K562 (cell line): ENCODE results near the gene UTP11. TPM values are rescaled to one million over a fixed set of nuclear protein-coding genes. Genes with fewer than 3 reads are reported as not detected.

Source experiments
- BCL6 ChIP-seq: fragments of 250-450 bp; sonication (Bioruptor Pico); IDR thresholded peaks from 2 replicates; pipeline ENCODE4 v1.4.0; 2020
- BMI1 ChIP-seq: fragments of 150-350 bp; IDR thresholded peaks from 2 replicates; pipeline ENCODE4 v1.6.1; 2014; ENCODE audit warnings: low read length
- DMBX1 ChIP-seq: fragments of 250-450 bp; sonication (Bioruptor Pico); IDR thresholded peaks from 2 replicates; pipeline ENCODE4 v1.8.0; 2022; ENCODE audit warnings: inconsistent platforms, mild to moderate bottlenecking, moderate library complexity, borderline replicate concordance
- FOXK2 ChIP-seq, 2 experiments: fragments of 450-650 bp; IDR thresholded peaks in 1 of 2; conservative IDR thresholded peaks in 1 of 2; 2 replicates each; pipeline ENCODE4 v1.6.1; 2016; ENCODE audit warnings: low read depth in 2 of 2, mild to moderate bottlenecking in 1 of 2
- FOXP1 ChIP-seq: sonication (generic); formaldehyde crosslinking; IDR thresholded peaks from 2 replicates; pipeline ENCODE4 v1.8.0; 2022; ENCODE audit warnings: mild to moderate bottlenecking, missing genetic modification reagents
- FUS ChIP-seq: fragments of 200-400 bp; formaldehyde crosslinking; optimal IDR thresholded peaks from 2 replicates; pipeline ENCODE3; 2017; ENCODE audit warnings: low read depth, low read length
- HDAC2 ChIP-seq: fragments of 450-650 bp; IDR thresholded peaks from 2 replicates; pipeline ENCODE4 v1.6.1; 2016; ENCODE audit warnings: mild to moderate bottlenecking
- HDAC6 ChIP-seq: IDR thresholded peaks from 2 replicates; pipeline ENCODE4 v1.6.1; 2012; ENCODE audit warnings: low read depth, mild to moderate bottlenecking, control low read depth, inconsistent platforms, low read length, moderate library complexity
- KDM5B ChIP-seq: fragments of 200-600 bp; sonication (generic); IDR thresholded peaks from 2 replicates; pipeline ENCODE4 v1.6.1; 2012; ENCODE audit warnings: low read depth, mild to moderate bottlenecking, moderate library complexity, low read length, control low read depth, inconsistent platforms; ENCODE audit not compliant: insufficient replicate concordance
- MCM5 ChIP-seq: fragments of 450-650 bp; IDR thresholded peaks from 2 replicates; pipeline ENCODE4 v1.6.1; 2016; ENCODE audit warnings: low read depth
- MECOM ChIP-seq: fragments of 250-450 bp; sonication (Bioruptor Pico); IDR thresholded peaks from 2 replicates; pipeline ENCODE4 v1.8.0; 2022; ENCODE audit warnings: inconsistent platforms
- PHTF2 ChIP-seq: fragments of 250-450 bp; sonication (Bioruptor Pico); IDR thresholded peaks from 2 replicates; pipeline ENCODE4 v1.5.0; 2021; ENCODE audit warnings: mild to moderate bottlenecking
- SAFB2 ChIP-seq: fragments of 200-400 bp; formaldehyde crosslinking; IDR thresholded peaks from 2 replicates; pipeline ENCODE4 v1.6.1; 2018; ENCODE audit warnings: borderline replicate concordance, low read length, low read depth, moderate library complexity; ENCODE audit not compliant: severe bottlenecking
- SIN3B ChIP-seq: fragments of 450-650 bp; IDR thresholded peaks from 2 replicates; pipeline ENCODE4 v1.6.1; 2017; ENCODE audit warnings: low read depth, mild to moderate bottlenecking, moderate library complexity
- STAT5B ChIP-seq: fragments of 250-450 bp; sonication (Bioruptor Pico); IDR thresholded peaks from 2 replicates; pipeline ENCODE4 v1.8.0; 2021; ENCODE audit warnings: mild to moderate bottlenecking, inconsistent platforms
- TCF15 ChIP-seq: fragments of 250-450 bp; sonication (Bioruptor Pico); IDR thresholded peaks from 2 replicates; pipeline ENCODE4 v1.8.0; 2022; ENCODE audit warnings: moderate library complexity, mild to moderate bottlenecking, inconsistent platforms
- ZNF134 ChIP-seq: fragments of 250-450 bp; sonication (Bioruptor Pico); conservative IDR thresholded peaks from 2 replicates; pipeline ENCODE4 v1.4.0; 2020
- ZNF184 ChIP-seq: sonication (generic); formaldehyde crosslinking; IDR thresholded peaks from 2 replicates; pipeline ENCODE4 v1.5.0; 2020; ENCODE audit warnings: missing genetic modification reagents
- ZNF277 ChIP-seq: fragments of 250-450 bp; sonication (Bioruptor Pico); IDR thresholded peaks from 2 replicates; pipeline ENCODE4 v1.8.0; 2022; ENCODE audit warnings: inconsistent platforms, mild to moderate bottlenecking, moderate library complexity, borderline replicate concordance
- ZNF3 ChIP-seq: fragments of 250-450 bp; sonication (Bioruptor Pico); IDR thresholded peaks from 2 replicates; pipeline ENCODE4 v1.5.0; 2021; ENCODE audit warnings: mild to moderate bottlenecking, moderate library complexity
- ZNF398 ChIP-seq: fragments of 250-450 bp; sonication (Bioruptor Pico); IDR thresholded peaks from 2 replicates; pipeline ENCODE4 v1.8.0; 2021; ENCODE audit warnings: moderate library complexity, mild to moderate bottlenecking, inconsistent platforms
- ZNF518B ChIP-seq: fragments of 250-450 bp; sonication (Bioruptor Pico); IDR thresholded peaks from 2 replicates; pipeline ENCODE4 v1.5.0; 2021; ENCODE audit warnings: mild to moderate bottlenecking, moderate library complexity
- polyA plus RNA-seq, 8 experiments: library from polyadenylated mRNA; depleted of rRNA in 4 of 8; stranded (reverse) in 5 of 8; unstranded in 3 of 8; fragments of >200 nt; fragmentation: Nextera tagmentation in 2 of 8; fragmentation: Illumina TruSeq in 1 of 8; extraction: Ambion mirVana in 2 of 8; extraction: Trizol in 1 of 8; gene quantifications; 2 replicates each; pipeline versions ENCODE4 v1.2.1 to v1.2.3, GENCODE V29; 2011 to 2014; ENCODE audit warnings: inconsistent platforms in 1 of 8, missing spikeins in 1 of 8
- total RNA-seq, 7 experiments: library from RNA; depleted of rRNA in 6 of 7; stranded (reverse); fragments of >200 nt in 6 of 7; fragmentation: Illumina TruSeq in 2 of 7; extraction: Trizol in 2 of 7; gene quantifications; 2 replicates each; pipeline versions ENCODE4 v1.2.1 to v1.2.3, GENCODE V29; 2011 to 2021; ENCODE audit warnings: low replicate concordance in 1 of 7

Gene UTP11
- total and polyA plus RNA-seq, 9 of the 15 experiments (the other 6 are each of a cell fraction or from before 2014, with no cell fraction given), result 91.1 to 378 (median 221) TPM

GRCh38 chr1:38009088-38009840, 3.3 kb upstream of the UTP11 start (continued):
- TF ChIP-seq PHTF2 (no peak), HDAC2 (peak; percentile 73; the same call in 1 of the 2 replicates), ZNF518B (CRISPR knock-in tag) (no peak), SAFB2 (no peak), BCL6 (CRISPR knock-in tag) (no peak), FOXK2 (conservative IDR thresholded peaks at IDR 0.05 in 1 of 2, IDR thresholded peaks at IDR 0.05 in 1 of 2; ENCODE audit: low read depth in 2 of 2) (peak; percentile 51 to 57; a peak in 3 of 4 replicates), MECOM (CRISPR knock-in tag) (no peak), ZNF184 (no peak), STAT5B (no peak), SIN3B (no peak), ZNF134 (no peak), BMI1 (no peak), ZNF3 (no peak), ZNF277 (CRISPR knock-in tag) (no peak), MCM5 (no peak), HDAC6 (no peak), TCF15 (CRISPR knock-in tag) (no peak), FUS (no peak), ZNF398 (CRISPR knock-in tag) (no peak), FOXP1 (CRISPR knock-in tag) (no peak), DMBX1 (CRISPR knock-in tag) (peak; percentile 85), KDM5B (peak; percentile 60)
